Natural killer cell (primary cell): ENCODE measurements around the gene EXOC6B. TPM values are rescaled to one million over a fixed set of nuclear protein-coding genes. Genes with fewer than 3 reads are reported as not detected.

Experiments used
- ATAC-seq, 3 donors: fragments of 150-1000 bp in 2 of 3; fragments of 200-7000 bp in 1 of 3; cut with Tn5 transposase; 1 replicate in 1 of 3; 2 replicates in 2 of 3; pipeline ENCODE4 v1.10.0; 2021; ENCODE audit warnings: mild to moderate bottlenecking in 2 of 3, moderate library complexity in 2 of 3
- DNase-seq, 2 donors: peaks; one replicate each; pipeline versions ENCODE4 v3.0.0 to v3.0.0-alpha.2; 2013 to 2021; ENCODE audit warnings: mixed read lengths in 1 of 2
- H3K27ac ChIP-seq: one replicate; pipeline ENCODE4 v1.5.1; 2013; ENCODE audit warnings: mild to moderate bottlenecking, low read length
- H3K27me3 ChIP-seq: one replicate; pipeline ENCODE4 v1.6.1; 2013; ENCODE audit warnings: low read length; ENCODE audit not compliant: control insufficient read depth, insufficient read depth
- H3K36me3 ChIP-seq: one replicate; pipeline ENCODE4 v1.6.1; 2013; ENCODE audit warnings: low read length; ENCODE audit not compliant: control insufficient read depth, insufficient read depth
- H3K4me1 ChIP-seq: one replicate; pipeline ENCODE4 v1.6.1; 2013; ENCODE audit warnings: low read length; ENCODE audit not compliant: control insufficient read depth, insufficient read depth
- H3K4me3 ChIP-seq: one replicate; pipeline ENCODE4 v1.5.1; 2013; ENCODE audit warnings: low read length
- H3K9me3 ChIP-seq: one replicate; pipeline ENCODE4 v1.6.1; 2013; ENCODE audit warnings: low read length; ENCODE audit not compliant: control insufficient read depth, insufficient read depth
- H3K27ac Mint-ChIP-seq, 2 donors: one replicate each; pipeline ENCODE4 v1.8.0; 2022; ENCODE audit warnings: mild to moderate bottlenecking in 2 of 2, mixed read lengths in 2 of 2, moderate library complexity in 1 of 2
- H3K27me3 Mint-ChIP-seq, 2 donors: one replicate each; pipeline ENCODE4 v1.8.0; 2022; ENCODE audit warnings: low read depth in 2 of 2, mixed read lengths in 2 of 2
- H3K36me3 Mint-ChIP-seq: one replicate; pipeline ENCODE4 v1.8.0; 2022; ENCODE audit warnings: mixed read lengths
- H3K4me1 Mint-ChIP-seq, 2 donors: one replicate each; pipeline ENCODE4 v1.8.0; 2022; ENCODE audit warnings: mixed read lengths in 2 of 2
- H3K4me3 Mint-ChIP-seq: one replicate; pipeline ENCODE4 v1.8.0; 2022; ENCODE audit warnings: mild to moderate bottlenecking, moderate library complexity, mixed read lengths
- H3K9me3 Mint-ChIP-seq, 2 donors: one replicate each; pipeline ENCODE4 v1.8.0; 2022; ENCODE audit warnings: mixed read lengths in 2 of 2
- WGBS: methylation state at CpG from one replicate; pipeline ENCODE4 v1.1.7; 2013; ENCODE audit warnings: missing lambda C conversion rate; ENCODE audit not compliant: insufficient coverage; 5-methylcytosine and 5-hydroxymethylcytosine counted together
- intact Hi-C: fragments of 100-400 bp; cut with micrococcal nuclease; formaldehyde crosslinking; loops from one replicate; pipeline ENCODE4 v1.14.2; 2022
- total RNA-seq, 4 donors: library from RNA; stranded (reverse); fragments of 120-200 nt in 1 of 4; gene quantifications; one replicate each; pipeline versions ENCODE4 v1.2.3 to v1.2.4, GENCODE V29; 2013 to 2022
- TF ChIP-seq, protein P1 (sequence below): fragments of 200-600 bp; IDR thresholded peaks from one replicate; pipeline ENCODE4 v1.8.0; 2022; ENCODE audit warnings: antibody characterized with exemption

The EXOC6B gene
- total RNA-seq, 3 donors from 2014 or later (not counting 1 experiment from before 2014, with no cell fraction given), result 16.6 to 17.2 (median 17.1) TPM

DNA sequence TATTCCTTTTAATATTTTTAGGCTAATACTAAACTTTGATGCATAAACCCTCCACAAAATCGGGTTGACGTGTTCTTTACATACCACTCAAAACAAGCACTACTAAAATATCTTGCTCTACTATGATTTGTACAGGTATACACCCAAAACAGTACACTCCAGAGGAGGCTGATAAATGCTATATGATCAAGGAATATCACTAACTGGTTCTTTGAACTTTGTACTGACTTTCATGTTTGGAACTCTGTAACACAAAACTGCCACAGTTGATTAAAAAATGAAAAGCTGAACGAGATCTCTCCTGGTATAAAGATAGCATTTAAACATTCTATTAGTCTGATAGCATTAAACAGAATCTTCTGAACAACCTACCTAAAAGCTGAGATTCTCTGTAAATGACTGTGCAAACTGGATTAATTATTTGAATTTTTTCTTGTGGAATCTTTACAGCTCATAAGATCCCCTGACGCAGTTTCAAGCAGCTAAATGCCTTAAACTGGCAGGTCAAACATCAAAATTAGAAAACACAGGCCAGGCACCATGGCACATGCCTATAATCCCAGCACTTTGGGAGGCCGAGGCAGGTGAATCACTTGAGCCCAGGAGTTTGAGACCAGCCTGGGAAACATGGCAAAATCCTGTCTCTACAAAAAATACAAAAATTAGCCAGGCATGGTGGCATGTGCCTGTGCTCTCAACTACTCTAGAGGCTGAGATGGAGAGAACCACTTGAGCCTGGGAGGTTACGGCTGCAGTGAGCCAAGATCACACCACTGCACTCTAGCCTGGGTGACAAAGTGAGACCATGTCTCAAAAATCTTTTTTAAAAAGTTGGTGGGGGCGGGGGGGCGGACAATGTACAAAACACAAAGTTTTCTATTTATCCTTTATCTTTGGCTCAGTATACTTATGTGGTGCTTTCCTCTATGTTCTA lies 150.6 kb downstream of the EXOC6B start:
- H3K9me3 Mint-ChIP-seq, result no peaks in the 10 kb centered on the region
- H3K27ac Mint-ChIP-seq, result no peak overlapping the region
- Histone ChIP-seq H3K36me3 (no peaks in the 10 kb centered on the region), H3K27me3 (no peaks in the 10 kb centered on the region), H3K4me3 (no peak overlapping the region), H3K27ac (no peak overlapping the region), H3K4me1 (no peaks in the 10 kb centered on the region), H3K9me3 (no peaks in the 10 kb centered on the region)
- no peak for DNase-seq
- H3K36me3 Mint-ChIP-seq, result no peaks in the 10 kb centered on the region
- TF ChIP-seq, protein P1, sequence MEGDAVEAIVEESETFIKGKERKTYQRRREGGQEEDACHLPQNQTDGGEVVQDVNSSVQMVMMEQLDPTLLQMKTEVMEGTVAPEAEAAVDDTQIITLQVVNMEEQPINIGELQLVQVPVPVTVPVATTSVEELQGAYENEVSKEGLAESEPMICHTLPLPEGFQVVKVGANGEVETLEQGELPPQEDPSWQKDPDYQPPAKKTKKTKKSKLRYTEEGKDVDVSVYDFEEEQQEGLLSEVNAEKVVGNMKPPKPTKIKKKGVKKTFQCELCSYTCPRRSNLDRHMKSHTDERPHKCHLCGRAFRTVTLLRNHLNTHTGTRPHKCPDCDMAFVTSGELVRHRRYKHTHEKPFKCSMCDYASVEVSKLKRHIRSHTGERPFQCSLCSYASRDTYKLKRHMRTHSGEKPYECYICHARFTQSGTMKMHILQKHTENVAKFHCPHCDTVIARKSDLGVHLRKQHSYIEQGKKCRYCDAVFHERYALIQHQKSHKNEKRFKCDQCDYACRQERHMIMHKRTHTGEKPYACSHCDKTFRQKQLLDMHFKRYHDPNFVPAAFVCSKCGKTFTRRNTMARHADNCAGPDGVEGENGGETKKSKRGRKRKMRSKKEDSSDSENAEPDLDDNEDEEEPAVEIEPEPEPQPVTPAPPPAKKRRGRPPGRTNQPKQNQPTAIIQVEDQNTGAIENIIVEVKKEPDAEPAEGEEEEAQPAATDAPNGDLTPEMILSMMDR, result no peak
- H3K4me3 Mint-ChIP-seq, result no peak overlapping the region
- ATAC-seq, result no peak
- intact Hi-C loops, result no loop called here
- H3K4me1 Mint-ChIP-seq, result peaks cover 6 to 17% of the 10 kb centered on the region in 2 donors
- 93% methylated on average over 7 of the region's 8 CpGs for WGBS
- H3K27me3 Mint-ChIP-seq, result no peaks in the 10 kb centered on the region

DNA sequence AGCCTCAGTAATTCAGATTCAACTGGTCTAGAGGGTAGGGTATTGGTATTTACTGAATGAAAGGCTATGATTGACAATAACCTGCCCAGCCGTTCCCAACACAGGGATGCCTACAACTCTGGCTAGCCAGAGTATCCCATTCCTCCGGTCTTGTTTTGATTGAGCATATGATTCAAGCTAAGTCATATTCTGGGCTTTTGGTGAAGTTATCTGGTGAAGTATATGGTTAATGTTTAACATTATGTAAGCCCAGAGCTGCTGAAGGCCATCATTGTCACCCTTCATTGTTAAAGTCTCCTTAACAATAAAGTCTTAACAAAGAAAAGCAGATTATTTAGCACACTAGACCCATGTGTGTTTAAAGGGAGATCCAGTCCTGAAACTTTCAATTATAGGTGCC lies 152.6 kb downstream of the EXOC6B start:
- H3K4me1 ChIP-seq, result no peaks in the 10 kb centered on the region
- Mint-ChIP-seq H3K36me3 (no peaks in the 10 kb centered on the region), H3K9me3 (no peaks in the 10 kb centered on the region), H3K4me1 (peaks cover 6 to 17% of the 10 kb centered on the region in 2 donors), H3K27ac (no peak overlapping the region), H3K4me3 (no peak overlapping the region), H3K27me3 (no peaks in the 10 kb centered on the region)
- ATAC-seq (no peak), DNase-seq (no peak)
- H3K4me3 ChIP-seq, result no peak overlapping the region
- H3K27ac ChIP-seq, result no peak overlapping the region
- intact Hi-C loops, result no loop called here
- no peaks in the 10 kb centered on the region for H3K36me3 ChIP-seq
- H3K27me3 ChIP-seq, result no peaks in the 10 kb centered on the region
- WGBS, result 95% methylated on average over 2 of the region's 2 CpGs
- TF ChIP-seq, protein P1, result no peak
- H3K9me3 ChIP-seq, result no peaks in the 10 kb centered on the region

DNA sequence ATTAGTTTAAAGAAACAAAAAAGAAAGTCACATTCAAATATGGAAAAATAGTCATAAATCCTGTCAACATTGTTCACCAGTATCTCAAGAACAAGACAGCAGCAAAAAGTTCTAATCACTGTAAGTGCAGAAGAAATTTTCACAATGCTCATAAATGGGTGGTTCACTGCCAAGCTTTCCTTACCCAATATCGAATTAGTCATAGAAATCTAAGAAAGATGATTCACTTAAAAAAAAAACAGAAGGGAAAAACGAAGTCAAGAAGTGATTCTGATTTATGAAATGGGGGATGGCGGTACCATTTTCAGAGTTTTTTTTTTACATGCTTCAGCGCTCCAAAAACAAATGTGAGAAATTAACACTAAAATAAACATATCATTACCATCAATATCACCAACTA lies 156.7 kb downstream of the EXOC6B start:
- no peak overlapping the region for H3K27ac Mint-ChIP-seq
- intact Hi-C loops, result no loop called here
- Histone ChIP-seq H3K27ac (no peak overlapping the region), H3K27me3 (no peaks in the 10 kb centered on the region), H3K36me3 (no peaks in the 10 kb centered on the region), H3K9me3 (peaks cover 9% of the 10 kb centered on the region), H3K4me3 (no peak overlapping the region), H3K4me1 (no peaks in the 10 kb centered on the region)
- no peak overlapping the region for H3K4me3 Mint-ChIP-seq
- H3K9me3 Mint-ChIP-seq, result peaks cover 5 to 6% of the 10 kb centered on the region in 2 donors
- TF ChIP-seq, protein P1, result no peak
- DNase-seq, result no peak
- WGBS, result 100% methylated on average over 2 of the region's 4 CpGs
- H3K27me3 Mint-ChIP-seq, result no peaks in the 10 kb centered on the region
- ATAC-seq, result no peak
- no peaks in the 10 kb centered on the region for H3K4me1 Mint-ChIP-seq
- peaks cover 20% of the 10 kb centered on the region for H3K36me3 Mint-ChIP-seq
